Fibroblast of villous mesenchyme (primary cell): Measurements from ENCODE around the gene FURIN. TPM values are rescaled to one million over a fixed set of nuclear protein-coding genes. Genes with fewer than 3 reads are reported as not detected.
"Not testable (repeated sequence)": the region's sequence is repeated elsewhere in the genome, so short reads cannot be mapped to it uniquely, and the experiment has no call there.

ENCODE experiments used
- DNase-seq: peaks from one replicate; pipeline ENCODE4 v3.0.0-alpha.2; 2010; ENCODE audit warnings: low read depth
- H3K4me3 ChIP-seq: 2 replicates; pipeline ENCODE4 v1.5.1; 2011; ENCODE audit warnings: low read depth, mild to moderate bottlenecking, low read length
- CTCF ChIP-seq: IDR thresholded peaks from 2 replicates; pipeline ENCODE4 v1.5.1; 2012; ENCODE audit warnings: low read depth, mild to moderate bottlenecking, low read length; ENCODE audit not compliant: insufficient read depth
- total RNA-seq: library from RNA; depleted of rRNA; stranded (reverse); fragments of >200 nt; gene quantifications from 2 replicates; pipeline ENCODE4 v1.2.3, GENCODE V29; 2012

FURIN gene
- total RNA-seq, 1 donor = 38.4 TPM

DNA sequence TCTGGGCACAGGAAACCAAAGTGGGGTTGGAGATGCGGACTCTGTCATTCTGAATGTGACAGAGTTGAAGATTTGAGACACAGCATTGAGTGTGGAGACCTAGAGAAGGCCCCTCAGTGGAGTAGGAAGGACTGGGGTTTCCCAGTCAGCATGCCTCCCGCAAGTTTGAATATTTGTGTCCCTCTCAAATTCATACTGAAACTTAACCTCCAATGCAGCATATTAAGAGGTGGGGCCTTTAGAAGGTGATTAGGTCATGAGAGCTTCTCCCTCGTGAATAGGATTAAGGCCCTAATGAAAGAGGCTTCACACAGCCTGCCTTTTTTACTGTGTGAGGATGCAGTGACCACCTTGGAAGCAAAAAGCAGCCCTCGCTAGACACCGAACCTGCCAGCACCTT is 56.0 kb downstream of the FURIN start:
- no peak for TF ChIP-seq CTCF
- no peak for DNase-seq
- no peak overlapping the region for H3K4me3 ChIP-seq

DNA sequence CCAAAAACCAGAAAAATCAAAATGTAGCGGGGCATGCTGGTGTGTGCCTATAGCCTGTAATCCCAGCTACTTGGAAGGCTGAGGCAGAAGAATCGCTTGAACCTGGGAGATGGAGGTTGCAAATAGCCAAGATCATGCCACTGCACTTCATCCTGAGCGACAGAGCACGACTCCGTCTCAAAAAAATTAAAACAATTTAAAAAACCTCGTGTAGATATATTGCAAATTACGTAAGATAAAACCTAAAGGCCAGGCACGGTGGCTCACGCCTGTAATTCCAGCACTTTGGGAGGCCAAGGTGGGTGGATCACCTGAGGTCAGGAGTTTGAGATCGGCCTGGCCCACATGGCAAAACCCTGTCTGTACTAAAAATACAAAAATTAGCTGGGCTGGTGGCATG is 58.4 kb downstream of the FURIN start:
- not testable (repeated sequence) for H3K4me3 ChIP-seq, DNase-seq

DNA sequence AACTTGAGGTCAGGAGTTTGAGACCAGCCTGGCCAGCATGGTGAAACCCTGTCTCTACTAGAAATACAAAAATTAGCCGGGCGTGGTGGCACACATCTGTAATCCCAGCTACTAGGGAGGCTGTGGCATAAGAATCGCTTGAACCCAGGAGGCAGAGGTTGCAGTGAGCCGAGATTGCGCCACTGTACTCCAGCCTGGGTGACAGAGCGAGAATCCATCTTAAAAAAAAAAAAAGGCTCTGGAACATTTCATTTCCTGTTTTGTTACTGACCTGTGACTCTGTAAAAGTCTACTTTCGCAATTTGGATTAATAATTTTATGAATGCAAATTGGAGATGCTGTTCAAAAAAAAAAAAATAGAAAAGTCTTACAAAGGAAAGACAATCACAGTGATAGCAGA is 59.7 kb downstream of the FURIN start:
- not testable (repeated sequence) for H3K4me3 ChIP-seq, DNase-seq

GRCh38 chr15:90929246-90930019 is 61.0 kb downstream of the FURIN start:
- H3K4me3 ChIP-seq = peak overlapping the region; percentile 71
- DNase-seq = no peak
- TF ChIP-seq CTCF = no peak

- DNase-seq = no peak
- H3K4me3 ChIP-seq = peak overlapping the region; percentile 71
- TF ChIP-seq CTCF = no peak
Observed at GRCh38 chr15:90930861-90931574, 62.6 kb downstream of the FURIN start.

GRCh38 chr15:90931575-90931827 is 63.1 kb downstream of the FURIN start:
- TF ChIP-seq CTCF = no peak
- peak overlapping the region; percentile 85 for H3K4me3 ChIP-seq
- no peak for DNase-seq

GRCh38 chr15:90931828-90932659 is 63.7 kb downstream of the FURIN start, which contains the start of gene HDDC3:
Gene HDDC3, minus strand, starts transcription at chr15:90932549. Its CDS starts 9 bp downstream, at chr15:90932540.
- peak within 1 kb of the TSS; percentile 85 for H3K4me3 ChIP-seq
- peak; percentile 85 for TF ChIP-seq CTCF
- DNase-seq = peak; percentile 80
